CD4-positive, alpha-beta T cell (primary cell): ENCODE data around the gene MAN2B2. TPM values are rescaled to one million over a fixed set of nuclear protein-coding genes. Genes with fewer than 3 reads are reported as not detected.

Source experiments
- ATAC-seq: fragments of 200-7000 bp; cut with Tn5 transposase; one replicate; pipeline ENCODE4 v1.10.0; 2022; ENCODE audit warnings: mild to moderate bottlenecking; ENCODE audit not compliant: poor library complexity
- CTCF ChIA-PET: fragments of 350-600 bp; sonication (Branson Sonifier 250); formaldehyde crosslinking; loops from one replicate; lab custom pipeline; 2021; ENCODE audit warnings: antibody characterized with exemption, inconsistent platforms; lab: Charles Lee
- POLR2A ChIA-PET: fragments of 350-600 bp; sonication (Branson Sonifier 250); formaldehyde crosslinking; loops from one replicate; lab custom pipeline; 2021; ENCODE audit warnings: antibody characterized with exemption, inconsistent platforms; lab: Charles Lee
- DNase-seq, 14 experiments: peaks; one replicate each; pipeline ENCODE4 v3.0.0-alpha.2; 2013 to 2020; ENCODE audit warnings: mixed read lengths in 2 of 14
- H3K27ac ChIP-seq, 2 donors: one replicate each; pipeline versions ENCODE4 v1.5.1 to v1.7.0; 2013; ENCODE audit warnings: low read length in 2 of 2, low read depth in 1 of 2, mild to moderate bottlenecking in 1 of 2
- H3K27me3 ChIP-seq, 2 experiments: 1 replicate in 1 of 2; 2 replicates in 1 of 2; pipeline versions ENCODE4 v1.6.1 to v1.7.0; 2013; ENCODE audit warnings: low read length in 2 of 2, control low read depth in 1 of 2, mild to moderate bottlenecking in 1 of 2, moderate library complexity in 1 of 2; ENCODE audit not compliant: insufficient read depth in 2 of 2, control insufficient read depth in 1 of 2
- H3K36me3 ChIP-seq: one replicate; pipeline ENCODE4 v1.6.1; 2013; ENCODE audit warnings: low read length, control low read depth; ENCODE audit not compliant: insufficient read depth
- H3K4me1 ChIP-seq: one replicate; pipeline ENCODE4 v1.6.1; 2013; ENCODE audit warnings: low read length, control low read depth; ENCODE audit not compliant: insufficient read depth
- H3K4me3 ChIP-seq: one replicate; pipeline ENCODE4 v1.5.1; 2013; ENCODE audit warnings: mild to moderate bottlenecking, low read length, moderate library complexity
- H3K9me3 ChIP-seq, 2 experiments: 1 replicate in 1 of 2; 2 replicates in 1 of 2; pipeline versions ENCODE4 v1.6.1 to v1.7.0; 2013; ENCODE audit warnings: low read length in 2 of 2, mild to moderate bottlenecking in 2 of 2, control low read depth in 1 of 2, moderate library complexity in 1 of 2; ENCODE audit not compliant: control insufficient read depth in 1 of 2, insufficient read depth in 1 of 2
- H3K27ac Mint-ChIP-seq: one replicate; pipeline ENCODE4 v1.8.0; 2020; ENCODE audit warnings: mixed read lengths
- H3K27me3 Mint-ChIP-seq: one replicate; pipeline ENCODE4 v1.8.0; 2021; ENCODE audit warnings: mixed read lengths
- H3K36me3 Mint-ChIP-seq: one replicate; pipeline ENCODE4 v1.8.0; 2021; ENCODE audit warnings: low read depth, mixed read lengths
- H3K4me1 Mint-ChIP-seq: one replicate; pipeline ENCODE4 v1.8.0; 2021; ENCODE audit warnings: low read depth, mixed read lengths
- H3K4me3 Mint-ChIP-seq: one replicate; pipeline ENCODE4 v1.8.0; 2020; ENCODE audit warnings: mild to moderate bottlenecking, mixed read lengths
- H3K9me3 Mint-ChIP-seq: one replicate; pipeline ENCODE4 v1.8.0; 2020; ENCODE audit warnings: mixed read lengths
- CTCF ChIP-seq: fragments of 200-600 bp; IDR thresholded peaks from one replicate; pipeline ENCODE4 v1.8.0; 2022; ENCODE audit warnings: antibody characterized with exemption, mild to moderate bottlenecking
- intact Hi-C, 2 experiments: fragments of 100-400 bp; cut with DNase I in 1 of 2; cut with micrococcal nuclease in 1 of 2; formaldehyde crosslinking; loops; one replicate each; pipeline versions ENCODE4 v1.15.1 to v1.9.0; 2023 to 2025; cut with DNase I, micrococcal nuclease
- total RNA-seq, 174 experiments: library from RNA in 2 of 174; stranded (reverse) in 2 of 174; gene quantifications; one replicate each; pipeline ENCODE4 v1.2.3 and lab custom pipeline; 2021 to 2026

The MAN2B2 gene
- total RNA-seq, 2 experiments from 2014 or later = 25.9 to 28.5 TPM

GRCh38 chr4:6601661-6602250 lies 26.8 kb downstream of the MAN2B2 start:
- H3K27me3 ChIP-seq = no peaks in the 10 kb centered on the region
- H3K9me3 ChIP-seq = peaks cover 6 to 38% of the 10 kb centered on the region in 2 experiments
- no peak for TF ChIP-seq CTCF
- H3K27ac Mint-ChIP-seq = no peak overlapping the region
- peaks cover 92% of the 10 kb centered on the region for H3K36me3 ChIP-seq
- no peaks in the 10 kb centered on the region for H3K9me3 Mint-ChIP-seq
- DNase-seq (no peak), ATAC-seq (no peak)
- ChIA-PET CTCF (no interaction called here), POLR2A (no interaction called here)
- H3K4me1 ChIP-seq = no peaks in the 10 kb centered on the region
- no peak overlapping the region for H3K27ac ChIP-seq
- H3K4me3 ChIP-seq = no peak overlapping the region
- peaks cover 87% of the 10 kb centered on the region for H3K36me3 Mint-ChIP-seq
- intact Hi-C loops = no loop called here
- H3K4me1 Mint-ChIP-seq = no peaks in the 10 kb centered on the region
- no peak overlapping the region for H3K4me3 Mint-ChIP-seq
- H3K27me3 Mint-ChIP-seq = no peaks in the 10 kb centered on the region

- no peak for ATAC-seq
- H3K36me3 Mint-ChIP-seq = peaks cover 87% of the 10 kb centered on the region
- H3K9me3 ChIP-seq = peaks cover 6 to 38% of the 10 kb centered on the region in 2 experiments
Observed at GRCh38 chr4:6602289-6602688, 27.3 kb downstream of the MAN2B2 start.

GRCh38 chr4:6603128-6603527 lies 28.1 kb downstream of the MAN2B2 start:
- Mint-ChIP-seq H3K36me3 (peaks cover 91% of the 10 kb centered on the region), H3K9me3 (no peaks in the 10 kb centered on the region), H3K4me1 (no peaks in the 10 kb centered on the region), H3K27me3 (no peaks in the 10 kb centered on the region), H3K27ac (no peak overlapping the region), H3K4me3 (no peak overlapping the region)
- ChIA-PET POLR2A (no interaction called here), CTCF (no interaction called here)
- intact Hi-C loops = no loop called here
- ATAC-seq (no peak), DNase-seq (no peak)
- Histone ChIP-seq H3K9me3 (peaks cover 6 to 38% of the 10 kb centered on the region in 2 experiments), H3K36me3 (peaks cover 92% of the 10 kb centered on the region), H3K4me3 (no peak overlapping the region), H3K27me3 (no peaks in the 10 kb centered on the region), H3K4me1 (no peaks in the 10 kb centered on the region), H3K27ac (no peak overlapping the region)
- no peak for TF ChIP-seq CTCF

More at GRCh38 chr4:6602289-6602688, 27.3 kb downstream of the MAN2B2 start:
- no peak for TF ChIP-seq CTCF
- Mint-ChIP-seq H3K27me3 (no peaks in the 10 kb centered on the region), H3K4me1 (no peaks in the 10 kb centered on the region), H3K27ac (no peak overlapping the region), H3K9me3 (no peaks in the 10 kb centered on the region), H3K4me3 (no peak overlapping the region)
- Histone ChIP-seq H3K4me3 (no peak overlapping the region), H3K36me3 (peaks cover 92% of the 10 kb centered on the region), H3K4me1 (no peaks in the 10 kb centered on the region), H3K27me3 (no peaks in the 10 kb centered on the region), H3K27ac (no peak overlapping the region)
- ChIA-PET CTCF (no interaction called here), POLR2A (no interaction called here)
- intact Hi-C loops = no loop called here
- no peak for DNase-seq
